HepG2 (cell line): ENCODE results near the gene ZNF425. TPM values are rescaled to one million over a fixed set of nuclear protein-coding genes. Genes with fewer than 3 reads are reported as not detected.

Source experiments
- ATAC-seq: fragments of 200-7000 bp; cut with Tn5 transposase; 3 replicates; pipeline ENCODE4 v1.9.1; 2020; ENCODE audit warnings: mild to moderate bottlenecking, moderate library complexity
- BruUV-seq: library from RNA; stranded (reverse); fragments of 400-500 nt; replicated peaks from 2 replicates; lab custom pipeline; 2021; lab: Mats Ljungman, UMichigan
- CTCF ChIA-PET: fragments of 300-600 bp; formaldehyde crosslinking; extraction: SDS; loops from one replicate; lab custom pipeline; 2021; ENCODE audit warnings: low total read pairs, inconsistent platforms, low intra/inter-chr PET ratio; lab: Yijun Ruan, JAX
- POLR2A ChIA-PET: fragments of 350-600 bp; sonication (Branson Sonifier 250); formaldehyde crosslinking; loops from one replicate; lab custom pipeline; 2020; ENCODE audit warnings: antibody characterized with exemption, inconsistent platforms; lab: Yijun Ruan, JAX
- DNase-seq: peaks from one replicate; pipeline ENCODE4 v3.0.0-alpha.2; 2015; ENCODE audit warnings: low spot score
- FAIRE-seq: peaks from 3 replicates; lab custom pipeline; 2011; peaks lifted over from hg19 to GRCh38; lab: Jason Lieb, UNC
- H2AFZ ChIP-seq: one replicate; pipeline ENCODE4 v1.6.1; 2011; ENCODE audit warnings: low read length, inconsistent platforms
- H3K27ac ChIP-seq: fragments of 300-600 bp; 3 replicates; pipeline ENCODE4 v1.8.0; 2011; ENCODE audit warnings: mixed run types, mild to moderate bottlenecking, mixed read lengths, low read length, inconsistent platforms; ENCODE audit not compliant: insufficient read depth; ENCODE audit errors: extremely low read length
- H3K27me3 ChIP-seq, 2 experiments: fragments of 200-600 bp in 1 of 2; 2 replicates in 1 of 2; 3 replicates in 1 of 2; pipeline versions ENCODE4 v1.6.0 to v1.8.0; 2011; ENCODE audit warnings: low read length in 2 of 2, mild to moderate bottlenecking in 2 of 2, moderate library complexity in 2 of 2, inconsistent platforms in 1 of 2; ENCODE audit not compliant: insufficient read depth in 2 of 2, control insufficient read depth in 1 of 2
- H3K36me3 ChIP-seq, 2 experiments: fragments of 200-600 bp in 1 of 2; replicated peaks in 1 of 2; 2 replicates in 1 of 2; 3 replicates in 1 of 2; pipeline versions ENCODE4 v1.5.1 to v1.8.0; 2011; ENCODE audit warnings: low read length in 2 of 2, inconsistent platforms in 1 of 2; ENCODE audit not compliant: insufficient read depth in 2 of 2, control insufficient read depth in 1 of 2
- H3K4me1 ChIP-seq: 2 replicates; pipeline ENCODE4 v1.5.1; 2012; ENCODE audit warnings: low read length, inconsistent platforms; ENCODE audit not compliant: insufficient read depth
- H3K4me2 ChIP-seq: 2 replicates; pipeline ENCODE4 v1.6.0; 2011; ENCODE audit warnings: low read depth, low read length, inconsistent platforms
- H3K4me3 ChIP-seq, 3 experiments: fragments of 200-600 bp in 1 of 3; sonication (generic), shearing (Covaris generic) in 1 of 3; replicated peaks in 1 of 3; 2 replicates each; pipeline ENCODE4 v1.5.1; 2011 to 2016; ENCODE audit warnings: low read length in 3 of 3, inconsistent platforms in 2 of 3, low read depth in 2 of 3, mild to moderate bottlenecking in 2 of 3, control low read depth in 1 of 3, mixed read lengths in 1 of 3; ENCODE audit not compliant: insufficient read depth in 1 of 3
- H3K79me2 ChIP-seq: one replicate; pipeline ENCODE4 v1.6.1; 2011; ENCODE audit warnings: low read length, inconsistent platforms; ENCODE audit not compliant: insufficient read depth
- H3K9ac ChIP-seq: 2 replicates; pipeline ENCODE4 v1.6.0; 2011; ENCODE audit warnings: mild to moderate bottlenecking, low read depth, low read length, inconsistent platforms; ENCODE audit not compliant: insufficient read depth
- H3K9me3 ChIP-seq: 2 replicates; pipeline ENCODE4 v1.5.1; 2012; ENCODE audit warnings: mild to moderate bottlenecking, low read length
- H4K20me1 ChIP-seq: 2 replicates; pipeline ENCODE4 v1.6.0; 2011; ENCODE audit warnings: inconsistent platforms, mild to moderate bottlenecking, low read length, moderate library complexity; ENCODE audit not compliant: insufficient read depth
- EEA1 ChIP-seq: sonication (generic); formaldehyde crosslinking; IDR thresholded peaks from 2 replicates; pipeline ENCODE4 v1.5.1; 2020; ENCODE audit warnings: mild to moderate bottlenecking, missing genetic modification reagents, borderline replicate concordance
- GATAD1 ChIP-seq: IDR thresholded peaks from 2 replicates; pipeline ENCODE4 v1.6.1; 2016; ENCODE audit warnings: missing genetic modification reagents, missing compliant biosample characterization
- HNF4G ChIP-seq, 2 experiments: sonication (generic) in 1 of 2; formaldehyde crosslinking in 1 of 2; IDR thresholded peaks; 2 replicates each; pipeline versions ENCODE4 v1.4.0 to v1.6.1; 2011 to 2020; ENCODE audit warnings: borderline replicate concordance in 2 of 2, low read depth in 2 of 2, mild to moderate bottlenecking in 2 of 2, low read length in 1 of 2, missing genetic modification reagents in 1 of 2, moderate library complexity in 1 of 2
- KAT7 ChIP-seq: IDR thresholded peaks from 2 replicates; pipeline ENCODE4 v1.6.1; 2018; ENCODE audit warnings: borderline replicate concordance, missing compliant biosample characterization
- MED8 ChIP-seq: sonication (generic); formaldehyde crosslinking; IDR thresholded peaks from 2 replicates; pipeline ENCODE4 v1.8.1; 2023; ENCODE audit warnings: mild to moderate bottlenecking, missing genetic modification reagents; ENCODE audit not compliant: insufficient replicate concordance
- MYC ChIP-seq: sonication (generic); formaldehyde crosslinking; IDR thresholded peaks from 2 replicates; pipeline ENCODE4 v1.9.0; 2021; ENCODE audit warnings: missing genetic modification reagents, borderline replicate concordance
- NFIB ChIP-seq: sonication (generic); formaldehyde crosslinking; IDR thresholded peaks from 2 replicates; pipeline ENCODE4 v1.9.0; 2021; ENCODE audit warnings: missing genetic modification reagents, mild to moderate bottlenecking, borderline replicate concordance
- PITX1 ChIP-seq: sonication (generic); formaldehyde crosslinking; IDR thresholded peaks from 2 replicates; pipeline ENCODE4 v1.5.1; 2020; ENCODE audit warnings: mild to moderate bottlenecking, missing genetic modification reagents
- PRMT3 ChIP-seq: sonication (generic); formaldehyde crosslinking; IDR thresholded peaks from 2 replicates; pipeline ENCODE4 v1.8.1; 2022; ENCODE audit warnings: low read depth, mild to moderate bottlenecking, moderate library complexity, missing genetic modification reagents, borderline replicate concordance
- TFE3 ChIP-seq: IDR thresholded peaks from 2 replicates; pipeline ENCODE4 v1.6.1; 2016
- ZFP82 ChIP-seq: sonication (generic); formaldehyde crosslinking; IDR thresholded peaks from 2 replicates; pipeline ENCODE4 v1.5.1; 2020; ENCODE audit warnings: mild to moderate bottlenecking, missing genetic modification reagents, borderline replicate concordance
- ZNF337 ChIP-seq: sonication (generic); formaldehyde crosslinking; IDR thresholded peaks from 2 replicates; pipeline ENCODE4 v1.5.1; 2020; ENCODE audit warnings: missing genetic modification reagents, low read depth, mild to moderate bottlenecking, borderline replicate concordance
- ZNF724P ChIP-seq: sonication (generic); formaldehyde crosslinking; IDR thresholded peaks from 2 replicates; pipeline ENCODE4 v1.8.0; 2022; ENCODE audit warnings: missing genetic modification reagents, borderline replicate concordance
- WGBS: methylation state at CpG from one replicate; pipeline ENCODE4 v1.1.6; 2017; ENCODE audit warnings: low lambda C conversion rate; 5-methylcytosine and 5-hydroxymethylcytosine counted together
- in situ Hi-C: cut with HindIII; loops from 2 replicates; pipeline ENCODE4 v1.10.0; 2017; ENCODE audit warnings: low pct_unique_long_range_greater_than_20kb; ENCODE audit not compliant: extremely low pct_ligation_motif_present
- intact Hi-C: fragments of 100-400 bp; cut with micrococcal nuclease; formaldehyde crosslinking; loops from one replicate; pipeline ENCODE4 v1.10.0; 2022; ENCODE audit not compliant: unreplicated experiment
- polyA plus RNA-seq, 8 experiments: library from polyadenylated mRNA; depleted of rRNA in 3 of 8; stranded (reverse) in 7 of 8; unstranded in 1 of 8; fragments of >200 nt; fragmentation: Illumina TruSeq in 4 of 8; extraction: Trizol in 4 of 8; gene quantifications; 2 replicates each; pipeline versions ENCODE4 v1.2.1 to v1.2.3, GENCODE V29; 2011 to 2016; ENCODE audit warnings: low read depth in 4 of 8, missing spikeins in 1 of 8, mixed read lengths in 1 of 8; ENCODE audit not compliant: insufficient read depth in 1 of 8
- total RNA-seq, 5 experiments: library from RNA; depleted of rRNA; stranded (reverse); fragments of >200 nt; fragmentation: Illumina TruSeq; extraction: Trizol; gene quantifications; 2 replicates each; pipeline ENCODE4 v1.2.3, GENCODE V29; 2016; ENCODE audit warnings: low read depth in 1 of 5
- TF ChIP-seq, protein P1 (sequence below): sonication (generic); formaldehyde crosslinking; IDR thresholded peaks from 2 replicates; pipeline ENCODE4 v1.8.1; 2023; ENCODE audit warnings: missing genetic modification reagents, inconsistent platforms, borderline replicate concordance
- TF ChIP-seq, protein P2 (sequence below): sonication (generic); formaldehyde crosslinking; conservative IDR thresholded peaks from 2 replicates; pipeline ENCODE4 v1.8.0; 2022; ENCODE audit warnings: missing genetic modification reagents
- TF ChIP-seq, protein P3 (sequence below): sonication (generic); formaldehyde crosslinking; IDR thresholded peaks from 2 replicates; pipeline ENCODE4 v1.5.1; 2020; ENCODE audit warnings: missing genetic modification reagents, mild to moderate bottlenecking, borderline replicate concordance

The ZNF425 gene
- total and polyA plus RNA-seq, 2 of the 13 experiments (the other 11 are each of a cell fraction or from before 2014, with no cell fraction given): 0.51 to 1.1 TPM

DNA sequence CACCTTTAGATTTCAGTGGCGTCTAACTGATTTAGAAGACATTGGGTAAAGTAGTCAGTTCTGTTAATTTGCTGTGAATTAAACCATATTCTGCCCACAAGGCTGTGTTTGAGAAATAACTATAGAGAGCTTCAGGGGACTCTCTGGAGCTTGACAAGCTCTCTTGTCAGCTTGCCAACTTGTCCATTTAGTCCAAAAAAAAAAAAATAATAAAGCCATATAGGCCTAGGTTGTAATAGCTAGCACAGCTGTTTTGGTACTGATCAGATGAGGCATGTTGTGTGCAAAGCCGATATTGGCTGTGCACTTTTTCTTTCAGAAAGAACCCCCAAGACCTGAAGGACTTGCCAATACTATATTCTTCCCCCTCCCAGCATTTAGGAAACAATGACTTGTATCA is 49.0 kb upstream of the ZNF425 start (continued):
- TF ChIP-seq MED8 (CRISPR knock-in tag) (no peak), EEA1 (CRISPR knock-in tag) (no peak)

GRCh38 chr7:149172534-149172920 is 46.4 kb upstream of the ZNF425 start:
- 92% methylated on average over 1 of the region's 1 CpG for WGBS
- intact Hi-C loops: no loop called here

More at GRCh38 chr7:149172534-149172920, 46.4 kb upstream of the ZNF425 start:
- no peak overlapping the region for H3K4me3 ChIP-seq
- no peak for TF ChIP-seq ZFP82 (CRISPR knock-in tag)
- no peak for TF ChIP-seq GATAD1
- no peak for TF ChIP-seq HNF4G (IDR thresholded peaks at IDR 0.05; ENCODE audit: borderline replicate concordance, low read depth, low read length)
- TF ChIP-seq HNF4G (CRISPR knock-in tag; IDR thresholded peaks at IDR 0.05; ENCODE audit: borderline replicate concordance, low read depth): no peak
- TF ChIP-seq, protein P1, sequence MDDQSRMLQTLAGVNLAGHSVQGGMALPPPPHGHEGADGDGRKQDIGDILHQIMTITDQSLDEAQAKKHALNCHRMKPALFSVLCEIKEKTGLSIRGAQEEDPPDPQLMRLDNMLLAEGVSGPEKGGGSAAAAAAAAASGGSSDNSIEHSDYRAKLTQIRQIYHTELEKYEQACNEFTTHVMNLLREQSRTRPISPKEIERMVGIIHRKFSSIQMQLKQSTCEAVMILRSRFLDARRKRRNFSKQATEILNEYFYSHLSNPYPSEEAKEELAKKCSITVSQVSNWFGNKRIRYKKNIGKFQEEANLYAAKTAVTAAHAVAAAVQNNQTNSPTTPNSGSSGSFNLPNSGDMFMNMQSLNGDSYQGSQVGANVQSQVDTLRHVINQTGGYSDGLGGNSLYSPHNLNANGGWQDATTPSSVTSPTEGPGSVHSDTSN (CRISPR knock-in tag): no peak
- no peak for TF ChIP-seq TFE3 (CRISPR knock-in tag)
- TF ChIP-seq KAT7: no peak
- no peak for TF ChIP-seq PRMT3 (CRISPR knock-in tag)
- TF ChIP-seq ZNF337 (CRISPR knock-in tag): no peak
- no peak for TF ChIP-seq MYC (CRISPR knock-in tag)
- TF ChIP-seq, protein P2, sequence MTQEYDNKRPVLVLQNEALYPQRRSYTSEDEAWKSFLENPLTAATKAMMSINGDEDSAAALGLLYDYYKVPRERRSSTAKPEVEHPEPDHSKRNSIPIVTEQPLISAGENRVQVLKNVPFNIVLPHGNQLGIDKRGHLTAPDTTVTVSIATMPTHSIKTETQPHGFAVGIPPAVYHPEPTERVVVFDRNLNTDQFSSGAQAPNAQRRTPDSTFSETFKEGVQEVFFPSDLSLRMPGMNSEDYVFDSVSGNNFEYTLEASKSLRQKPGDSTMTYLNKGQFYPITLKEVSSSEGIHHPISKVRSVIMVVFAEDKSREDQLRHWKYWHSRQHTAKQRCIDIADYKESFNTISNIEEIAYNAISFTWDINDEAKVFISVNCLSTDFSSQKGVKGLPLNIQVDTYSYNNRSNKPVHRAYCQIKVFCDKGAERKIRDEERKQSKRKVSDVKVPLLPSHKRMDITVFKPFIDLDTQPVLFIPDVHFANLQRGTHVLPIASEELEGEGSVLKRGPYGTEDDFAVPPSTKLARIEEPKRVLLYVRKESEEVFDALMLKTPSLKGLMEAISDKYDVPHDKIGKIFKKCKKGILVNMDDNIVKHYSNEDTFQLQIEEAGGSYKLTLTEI (CRISPR knock-in tag): no peak
- no peak for TF ChIP-seq ZNF724P (CRISPR knock-in tag)
- TF ChIP-seq PITX1: no peak
- TF ChIP-seq, protein P3, sequence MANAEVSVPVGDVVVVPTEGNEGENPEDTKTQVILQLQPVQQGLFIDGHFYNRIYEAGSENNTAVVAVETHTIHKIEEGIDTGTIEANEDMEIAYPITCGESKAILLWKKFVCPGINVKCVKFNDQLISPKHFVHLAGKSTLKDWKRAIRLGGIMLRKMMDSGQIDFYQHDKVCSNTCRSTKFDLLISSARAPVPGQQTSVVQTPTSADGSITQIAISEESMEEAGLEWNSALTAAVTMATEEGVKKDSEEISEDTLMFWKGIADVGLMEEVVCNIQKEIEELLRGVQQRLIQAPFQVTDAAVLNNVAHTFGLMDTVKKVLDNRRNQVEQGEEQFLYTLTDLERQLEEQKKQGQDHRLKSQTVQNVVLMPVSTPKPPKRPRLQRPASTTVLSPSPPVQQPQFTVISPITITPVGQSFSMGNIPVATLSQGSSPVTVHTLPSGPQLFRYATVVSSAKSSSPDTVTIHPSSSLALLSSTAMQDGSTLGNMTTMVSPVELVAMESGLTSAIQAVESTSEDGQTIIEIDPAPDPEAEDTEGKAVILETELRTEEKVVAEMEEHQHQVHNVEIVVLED (CRISPR knock-in tag): no peak
- no peak for TF ChIP-seq NFIB (CRISPR knock-in tag)
- in situ Hi-C loops: no loop called here
- no peak overlapping the region for H2AFZ ChIP-seq
- no peaks in the 10 kb centered on the region for H3K79me2 ChIP-seq
- no peak overlapping the region for H3K27ac ChIP-seq
- ATAC-seq (no peak), FAIRE-seq (no peak), DNase-seq (no peak)
- no TSS peak for BruUV-seq
- H3K27me3 ChIP-seq: no peaks in the 10 kb centered on the region
- peaks cover 9 to 61% of the 10 kb centered on the region in 2 experiments for H3K36me3 ChIP-seq
- peaks cover 5% of the 10 kb centered on the region; the same call in 1 of the 2 replicates for H3K4me1 ChIP-seq
- H3K9me3 ChIP-seq: no peaks in the 10 kb centered on the region
- ChIA-PET POLR2A (no interaction called here), CTCF (no interaction called here)
- H3K9ac ChIP-seq: no peak overlapping the region
- H4K20me1 ChIP-seq: no peaks in the 10 kb centered on the region
- no peak overlapping the region for H3K4me2 ChIP-seq
